Heart right ventricle (tissue), 16 donors: ENCODE results near the gene IGFBP7. TPM values are rescaled to one million over a fixed set of nuclear protein-coding genes. Genes with fewer than 3 reads are reported as not detected.

ENCODE experiments used
- ATAC-seq, 8 donors: fragments of 200-7000 bp; cut with Tn5 transposase; one replicate each; pipeline ENCODE4 v1.9.1; 2020; ENCODE audit warnings: mild to moderate bottlenecking in 8 of 8, moderate library complexity in 8 of 8, moderate number of reproducible peaks in 1 of 8
- DNase-seq, 2 donors: peaks; one replicate each; pipeline ENCODE4 v3.0.0-alpha.2; 2020
- H3K27ac ChIP-seq, 10 donors: fragments of 200-600 bp; sonication (generic) in 2 of 10; one replicate each; pipeline versions ENCODE4 v1.5.0 to v1.8.0; 2020 to 2022; ENCODE audit warnings: mild to moderate bottlenecking in 3 of 10
- H3K27me3 ChIP-seq, 7 donors: fragments of 200-600 bp; one replicate each; pipeline ENCODE4 v1.8.0; 2021 to 2022; ENCODE audit warnings: mild to moderate bottlenecking in 2 of 7
- H3K36me3 ChIP-seq, 9 donors: fragments of 200-600 bp; sonication (generic) in 1 of 9; one replicate each; pipeline versions ENCODE4 v1.5.0 to v1.8.0; 2020 to 2022; ENCODE audit warnings: mild to moderate bottlenecking in 2 of 9
- H3K4me1 ChIP-seq, 9 donors: fragments of 200-600 bp; sonication (generic) in 1 of 9; one replicate each; pipeline versions ENCODE4 v1.5.0 to v1.8.0; 2020 to 2022; ENCODE audit warnings: mild to moderate bottlenecking in 4 of 9
- H3K4me3 ChIP-seq, 10 donors: fragments of 200-600 bp; sonication (generic) in 2 of 10; one replicate each; pipeline versions ENCODE4 v1.5.0 to v1.8.0; 2020 to 2022; ENCODE audit warnings: mild to moderate bottlenecking in 7 of 10, moderate library complexity in 2 of 10
- H3K9me3 ChIP-seq, 11 donors: fragments of 200-600 bp in 10 of 11; sonication (generic) in 2 of 11; one replicate each; pipeline versions ENCODE4 v1.5.0 to v1.8.0; 2013 to 2022; ENCODE audit warnings: mild to moderate bottlenecking in 2 of 11, control low read depth in 1 of 11, moderate library complexity in 1 of 11
- CTCF ChIP-seq, 9 donors: fragments of 200-600 bp; sonication (generic) in 2 of 9; IDR thresholded peaks; one replicate each; pipeline versions ENCODE4 v1.5.0 to v1.8.0; 2021 to 2022; ENCODE audit warnings: antibody characterized with exemption in 9 of 9, mild to moderate bottlenecking in 5 of 9, moderate library complexity in 1 of 9
- WGBS, 2 donors: extraction: QIAGEN DNeasy Blood & Tissue Kit; methylation state at CpG; one replicate each; pipeline ENCODE4 v1.1.7; 2013; ENCODE audit warnings: inconsistent platforms in 1 of 2; 5-methylcytosine and 5-hydroxymethylcytosine counted together
- intact Hi-C, 10 donors: fragments of 100-400 bp; cut with DNase I; formaldehyde crosslinking; loops; one replicate each; pipeline versions ENCODE4 v1.11.1 to v1.14.2; 2022
- polyA plus RNA-seq, 2 donors: library from polyadenylated mRNA; stranded (reverse); fragments of 200-250 nt; gene quantifications; one replicate each; pipeline ENCODE4 v1.2.3, GENCODE V29; 2013
- total RNA-seq, 10 donors: library from RNA; stranded (reverse); fragmentation: NEBNext Ultra II Directional in 3 of 10; extraction: Animal tissue kit (Norgen Biotek cat#: 25700) in 3 of 10; gene quantifications; one replicate each; pipeline versions ENCODE4 v1.2.1 to v1.2.4, GENCODE V29; 2021 to 2023
- donor health status: Arrhythmogenic right ventricular cardiomyopathy.
- donor health status: ischemic (EF 13 %, LVEDD 7.1; RV severe dilation, severe dysfunction).
- donor health status: healthy with polysubstance abuse.
- donor health status: DM: no; HTN: yes; CAD: no.
- donor health status: DM: no; HTN: no; CAD: no.
- donor health status: ischemic (EF 25% LVEDD 6.9; RV normal size, moderate dysfunction).
- donor health status: ischemic (EF 25% LVEDD 5.7; RV mildly dilated, moderate dysfunction).
- donor health status: healthy.
- donor health status: DM: yes; HTN: yes; CAD: no.
- donor health status: Ischemic cardiomyopathy.
- donor health status: ischemic (EF 35%, LVEDD 5.7; RV mildly dilated, moderate dysfunction).
- donor health status: nonischemic (EF 11% LVEDD 7.7; RV severe dilation, severe dysfunction).
- donor health status: DM: yes; HTN: yes; CAD: no.
- donor health status: PGD.
- donor health status: ischemic (EF 29% LVEDD 5.4; RV normal size, mild dysfunction).
- donor health status: nonischemic (EF 23%, LVEDD 6.1; RV moderate dilation, normal function).

The IGFBP7 gene
- total and polyA plus RNA-seq, 12 donors, result 498 to 1,251 (median 626) TPM

GRCh38 chr4:56999751-57000150 is 110.4 kb downstream of the IGFBP7 start:
- H3K9me3 ChIP-seq, result no peaks in the 10 kb centered on the region
- WGBS, 2 donors, result 96 to 97% methylated on average over 1 of the region's 1 CpG
- no peak for DNase-seq
- H3K4me3 ChIP-seq, result no peak overlapping the region
- no peak overlapping the region for H3K27ac ChIP-seq
- peaks cover 0 to 97% (median 42%) of the 10 kb centered on the region in 9 donors for H3K36me3 ChIP-seq
- intact Hi-C loops, result no loop called here
- no peaks in the 10 kb centered on the region for H3K27me3 ChIP-seq
- H3K4me1 ChIP-seq, result peaks cover 6 to 18% (median 12%) of the 10 kb centered on the region in 9 donors
- no peak for TF ChIP-seq CTCF (IDR thresholded peaks at IDR 0.05)
- no peak for ATAC-seq

GRCh38 chr4:56995525-56995924 is 114.7 kb downstream of the IGFBP7 start:
- Histone ChIP-seq H3K4me1 (peaks cover 6 to 23% (median 14%) of the 10 kb centered on the region in 9 donors), H3K9me3 (no peaks in the 10 kb centered on the region), H3K27ac (peak overlapping the region in 7 of 10 donors; percentile 19 to 69 (median 47)), H3K36me3 (peaks cover 0 to 97% (median 32%) of the 10 kb centered on the region in 9 donors), H3K27me3 (no peaks in the 10 kb centered on the region), H3K4me3 (no peak overlapping the region)
- no peak for TF ChIP-seq CTCF (IDR thresholded peaks at IDR 0.05)
- peak; percentile 87 to 98 (median 96) for ATAC-seq
- peak; percentile 54 to 88 for DNase-seq
- intact Hi-C loops, result no loop called here
- 10 to 16% methylated on average over 7 of the region's 7 CpGs for WGBS, 2 donors

- no peak overlapping the region for H3K4me3 ChIP-seq
- H3K9me3 ChIP-seq, result no peaks in the 10 kb centered on the region
- 94% methylated on average over 6 of the region's 6 CpGs for WGBS, 2 donors
- peaks cover 0 to 100% (median 44%) of the 10 kb centered on the region in 9 donors for H3K36me3 ChIP-seq
- ATAC-seq, result no peak
- no peak for DNase-seq
- H3K27me3 ChIP-seq, result no peaks in the 10 kb centered on the region
- H3K27ac ChIP-seq, result no peak overlapping the region
- H3K4me1 ChIP-seq, result peaks cover 1 to 22% (median 7%) of the 10 kb centered on the region in 9 donors
- no peak for TF ChIP-seq CTCF (IDR thresholded peaks at IDR 0.05)
- intact Hi-C loops, result no loop called here
Measured at GRCh38 chr4:56990109-56990905, 119.9 kb downstream of the IGFBP7 start.

- ATAC-seq, result no peak
- Histone ChIP-seq H3K27me3 (no peaks in the 10 kb centered on the region), H3K9me3 (no peaks in the 10 kb centered on the region), H3K4me3 (no peak overlapping the region), H3K27ac (no peak overlapping the region), H3K4me1 (peaks cover 0 to 36% (median 21%) of the 10 kb centered on the region in 9 donors), H3K36me3 (peaks cover 0 to 82% (median 43%) of the 10 kb centered on the region in 9 donors)
- DNase-seq, result no peak
- 92 to 95% methylated on average over 3 of the region's 3 CpGs for WGBS, 2 donors
- intact Hi-C loops, result no loop called here
- TF ChIP-seq CTCF (IDR thresholded peaks at IDR 0.05), result no peak
Measured at GRCh38 chr4:56986952-56987351, 123.2 kb downstream of the IGFBP7 start.
